Fibroblast of the aortic adventitia (primary cell): ENCODE measurements around the gene UBE2Q1. TPM values are rescaled to one million over a fixed set of nuclear protein-coding genes. Genes with fewer than 3 reads are reported as not detected.

Experiments used
- DNase-seq: peaks from one replicate; pipeline ENCODE4 v3.0.0-alpha.2; 2010; ENCODE audit warnings: low read depth
- H3K4me3 ChIP-seq: 2 replicates; pipeline ENCODE4 v1.5.1; 2011; ENCODE audit warnings: low read depth, mild to moderate bottlenecking, control low read depth, low read length, moderate library complexity
- CTCF ChIP-seq: IDR thresholded peaks from 2 replicates; pipeline ENCODE4 v1.5.1; 2011; ENCODE audit warnings: mild to moderate bottlenecking, low read length, control low read depth, inconsistent platforms; ENCODE audit not compliant: insufficient read depth
- total RNA-seq: library from RNA; depleted of rRNA; stranded (reverse); fragments of >200 nt; gene quantifications from 2 replicates; pipeline ENCODE4 v1.2.3, GENCODE V29; 2012; ENCODE audit warnings: low replicate concordance

The UBE2Q1 gene
- total RNA-seq, 1 donor: 26.1 TPM

- TF ChIP-seq CTCF: no peak
- DNase-seq: no peak
- H3K4me3 ChIP-seq: no peak overlapping the region
Measured at GRCh38 chr1:154514066-154514553, 44.4 kb downstream of the UBE2Q1 start.

- no peak overlapping the region for H3K4me3 ChIP-seq
- no peak for DNase-seq
- no peak for TF ChIP-seq CTCF
Measured at GRCh38 chr1:154512760-154513159, 45.7 kb downstream of the UBE2Q1 start.

- H3K4me3 ChIP-seq: no peak overlapping the region
- DNase-seq: no peak
- TF ChIP-seq CTCF: no peak
Measured at GRCh38 chr1:154503898-154504297, 54.6 kb downstream of the UBE2Q1 start.

GRCh38 chr1:154502744-154503115 lies 55.7 kb downstream of the UBE2Q1 start:
- no peak overlapping the region for H3K4me3 ChIP-seq
- no peak for DNase-seq
- TF ChIP-seq CTCF: no peak

- TF ChIP-seq CTCF: no peak
- no peak for DNase-seq
- H3K4me3 ChIP-seq: no peak within 1 kb of the TSS
Measured at GRCh38 chr1:154502066-154502743, 56.3 kb downstream of the UBE2Q1 start, which contains the start of the genes SHE and TDRD10. TSS of gene SHE (minus strand) at chr1:154502412. CDS start at chr1:154502026, 386 bp downstream. TSS of gene TDRD10 (plus strand) at chr1:154502219. CDS start at chr1:154506904, 4,685 bp downstream.

- DNase-seq: no peak
- no peak overlapping the region for H3K4me3 ChIP-seq
- TF ChIP-seq CTCF: no peak
Measured at GRCh38 chr1:154501423-154502065, 56.9 kb downstream of the UBE2Q1 start.
